Omental fat pad (tissue), 4 donors: ENCODE data around the gene F7. TPM values are rescaled to one million over a fixed set of nuclear protein-coding genes. Genes with fewer than 3 reads are reported as not detected.
"Not testable (repeated sequence)": the region's sequence is repeated elsewhere in the genome, so short reads cannot be mapped to it uniquely, and the experiment has no call there.

Experiments used
- ATAC-seq: fragments of 150-250 bp; one replicate; pipeline ENCODE4 v1.9.1; 2016; ENCODE audit warnings: mild to moderate bottlenecking, moderate library complexity; ENCODE audit not compliant: low FRiP score
- DNase-seq: peaks from one replicate; pipeline ENCODE4 v3.0.0-alpha.2; 2019; ENCODE audit warnings: low spot score
- total RNA-seq, 4 donors: library from RNA; depleted of rRNA; stranded (reverse); fragments of >200 nt; gene quantifications; one replicate each; pipeline ENCODE4 v1.1.0, GENCODE V29; 2016
- TF ChIP-seq, protein P1 (sequence below), 3 donors: fragments of 450-650 bp; IDR thresholded peaks; one replicate each; pipeline ENCODE4 v1.5.1; 2016 to 2017; ENCODE audit warnings: antibody characterized with exemption in 3 of 3, mild to moderate bottlenecking in 3 of 3, moderate library complexity in 2 of 3

Gene F7
- total RNA-seq, 4 donors from 2014 or later: 0.24 to 0.74 TPM; not detected in 2

DNA sequence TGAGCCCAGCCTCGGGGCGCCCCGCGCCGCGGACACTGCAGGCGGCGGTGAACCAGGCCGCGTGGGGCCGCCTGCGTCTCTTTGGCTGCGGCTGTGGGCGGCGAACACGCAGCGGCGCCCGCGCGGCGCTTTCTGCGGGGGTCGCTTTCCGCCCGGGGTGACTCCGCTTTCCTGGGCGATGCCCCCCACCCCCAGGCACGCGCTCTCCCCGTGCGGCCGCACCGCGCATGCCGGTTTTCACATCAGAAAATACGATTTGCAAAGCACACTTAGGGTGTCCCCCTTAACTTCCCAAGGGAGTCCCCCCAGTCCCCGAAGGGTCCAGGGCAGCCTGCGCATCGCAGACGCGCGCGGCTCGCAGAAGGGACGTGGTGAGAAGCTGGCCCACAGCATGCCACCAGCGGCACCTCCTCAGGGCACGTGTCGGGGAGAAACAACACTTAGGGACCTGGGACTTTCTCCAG is 5.3 kb downstream of the F7 start:
- ATAC-seq (no peak), DNase-seq (no peak)
- TF ChIP-seq, protein P1, sequence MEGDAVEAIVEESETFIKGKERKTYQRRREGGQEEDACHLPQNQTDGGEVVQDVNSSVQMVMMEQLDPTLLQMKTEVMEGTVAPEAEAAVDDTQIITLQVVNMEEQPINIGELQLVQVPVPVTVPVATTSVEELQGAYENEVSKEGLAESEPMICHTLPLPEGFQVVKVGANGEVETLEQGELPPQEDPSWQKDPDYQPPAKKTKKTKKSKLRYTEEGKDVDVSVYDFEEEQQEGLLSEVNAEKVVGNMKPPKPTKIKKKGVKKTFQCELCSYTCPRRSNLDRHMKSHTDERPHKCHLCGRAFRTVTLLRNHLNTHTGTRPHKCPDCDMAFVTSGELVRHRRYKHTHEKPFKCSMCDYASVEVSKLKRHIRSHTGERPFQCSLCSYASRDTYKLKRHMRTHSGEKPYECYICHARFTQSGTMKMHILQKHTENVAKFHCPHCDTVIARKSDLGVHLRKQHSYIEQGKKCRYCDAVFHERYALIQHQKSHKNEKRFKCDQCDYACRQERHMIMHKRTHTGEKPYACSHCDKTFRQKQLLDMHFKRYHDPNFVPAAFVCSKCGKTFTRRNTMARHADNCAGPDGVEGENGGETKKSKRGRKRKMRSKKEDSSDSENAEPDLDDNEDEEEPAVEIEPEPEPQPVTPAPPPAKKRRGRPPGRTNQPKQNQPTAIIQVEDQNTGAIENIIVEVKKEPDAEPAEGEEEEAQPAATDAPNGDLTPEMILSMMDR (IDR thresholded peaks at IDR 0.05): no peak

DNA sequence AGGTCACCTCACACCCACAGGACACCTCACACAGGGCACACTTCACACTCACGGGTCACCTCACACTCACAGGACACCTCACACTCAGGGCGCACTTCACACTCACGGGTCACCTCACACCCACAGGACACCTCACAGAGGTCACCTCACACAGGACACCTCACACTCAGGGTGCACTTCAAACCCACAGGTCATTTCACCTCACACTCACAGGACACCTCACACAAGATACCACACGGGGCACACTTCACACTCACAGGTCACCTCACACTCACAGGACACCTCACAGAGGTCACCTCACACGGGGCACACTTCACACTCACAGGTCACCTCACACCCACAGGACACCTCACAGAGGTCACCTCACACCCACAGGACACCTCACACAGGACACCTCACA is 6.2 kb downstream of the F7 start:
- not testable (repeated sequence) for DNase-seq, ATAC-seq

DNA sequence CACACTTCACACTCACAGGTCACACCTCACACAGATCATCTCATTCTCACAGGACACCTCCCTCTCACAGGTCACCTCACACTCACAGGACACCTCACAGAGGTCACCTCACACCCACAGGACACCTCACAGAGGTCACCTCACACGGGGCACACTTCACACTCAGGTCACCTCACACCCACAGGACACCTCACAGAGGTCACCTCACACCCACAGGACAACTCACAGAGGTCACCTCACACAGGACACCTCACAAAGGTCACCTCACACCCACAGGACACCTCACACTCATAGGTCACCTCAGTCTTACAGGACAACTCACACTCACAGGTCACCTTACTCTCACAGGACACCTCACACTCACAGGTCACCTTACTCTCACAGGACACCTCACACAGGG is 6.9 kb downstream of the F7 start:
- ATAC-seq, DNase-seq: not testable (repeated sequence)

DNA sequence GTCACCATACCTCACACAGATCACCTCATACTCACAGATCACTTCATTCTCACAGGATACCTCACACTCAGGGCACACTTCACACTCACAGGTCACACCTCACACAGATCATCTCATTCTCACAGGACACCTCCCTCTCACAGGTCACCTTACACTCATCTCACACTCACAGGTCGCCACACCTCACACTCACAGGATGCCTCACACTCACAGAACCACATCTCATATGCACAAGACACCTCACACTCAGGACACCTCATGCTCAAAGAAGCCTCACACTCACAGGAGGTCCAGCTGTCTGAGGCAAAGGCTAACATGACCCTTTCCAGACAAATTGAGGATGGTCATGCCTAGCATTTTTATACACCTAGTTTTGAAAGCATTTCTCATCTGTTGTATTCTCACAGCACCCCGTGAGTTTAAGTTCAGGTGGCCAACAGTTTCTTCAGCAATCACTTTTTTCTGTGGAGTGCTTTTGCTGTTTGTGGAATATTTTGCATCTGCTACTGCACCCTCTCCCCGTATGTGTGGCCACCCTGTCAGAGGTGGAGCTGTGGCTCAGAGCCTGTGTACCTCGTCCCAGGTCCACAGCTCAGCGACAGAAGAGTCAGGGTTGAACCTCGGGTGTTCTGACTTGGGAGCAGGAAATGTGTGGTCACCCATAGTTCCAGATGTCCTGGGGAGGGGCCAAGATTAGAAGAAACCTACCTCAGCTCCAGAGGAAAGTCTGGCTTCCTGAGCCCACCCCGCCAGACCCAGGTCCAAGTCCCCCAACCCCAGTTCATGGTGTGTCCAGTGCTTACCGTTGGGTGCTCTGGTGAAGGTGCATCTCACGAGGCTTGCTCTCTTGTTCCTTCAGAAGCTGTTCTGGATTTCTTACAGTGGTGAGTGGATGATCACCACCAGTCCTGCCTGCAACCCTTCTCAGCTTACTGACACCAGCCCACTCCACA is 7.6 kb downstream of the F7 start:
- ATAC-seq: no peak
- DNase-seq: no peak
- TF ChIP-seq, protein P1 (IDR thresholded peaks at IDR 0.05): no peak

DNA sequence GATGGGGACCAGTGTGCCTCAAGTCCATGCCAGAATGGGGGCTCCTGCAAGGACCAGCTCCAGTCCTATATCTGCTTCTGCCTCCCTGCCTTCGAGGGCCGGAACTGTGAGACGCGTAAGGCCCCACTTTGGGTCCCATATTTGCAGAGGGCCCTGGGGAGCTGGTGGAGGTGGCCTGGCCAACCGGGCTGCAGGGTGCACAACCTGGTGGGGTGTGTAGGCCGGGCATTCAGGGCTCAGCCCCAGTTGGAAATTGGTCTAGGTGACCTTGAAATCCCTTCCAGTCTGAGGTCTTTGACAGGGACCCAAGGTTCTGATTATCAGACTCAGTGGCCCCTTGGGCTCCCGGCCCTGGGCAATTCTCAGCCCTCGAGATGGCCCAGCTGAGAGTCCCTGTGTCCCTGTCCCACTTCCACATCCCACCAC is 8.3 kb downstream of the F7 start:
- TF ChIP-seq, protein P1 (IDR thresholded peaks at IDR 0.05): no peak
- DNase-seq (no peak), ATAC-seq (no peak)

DNA sequence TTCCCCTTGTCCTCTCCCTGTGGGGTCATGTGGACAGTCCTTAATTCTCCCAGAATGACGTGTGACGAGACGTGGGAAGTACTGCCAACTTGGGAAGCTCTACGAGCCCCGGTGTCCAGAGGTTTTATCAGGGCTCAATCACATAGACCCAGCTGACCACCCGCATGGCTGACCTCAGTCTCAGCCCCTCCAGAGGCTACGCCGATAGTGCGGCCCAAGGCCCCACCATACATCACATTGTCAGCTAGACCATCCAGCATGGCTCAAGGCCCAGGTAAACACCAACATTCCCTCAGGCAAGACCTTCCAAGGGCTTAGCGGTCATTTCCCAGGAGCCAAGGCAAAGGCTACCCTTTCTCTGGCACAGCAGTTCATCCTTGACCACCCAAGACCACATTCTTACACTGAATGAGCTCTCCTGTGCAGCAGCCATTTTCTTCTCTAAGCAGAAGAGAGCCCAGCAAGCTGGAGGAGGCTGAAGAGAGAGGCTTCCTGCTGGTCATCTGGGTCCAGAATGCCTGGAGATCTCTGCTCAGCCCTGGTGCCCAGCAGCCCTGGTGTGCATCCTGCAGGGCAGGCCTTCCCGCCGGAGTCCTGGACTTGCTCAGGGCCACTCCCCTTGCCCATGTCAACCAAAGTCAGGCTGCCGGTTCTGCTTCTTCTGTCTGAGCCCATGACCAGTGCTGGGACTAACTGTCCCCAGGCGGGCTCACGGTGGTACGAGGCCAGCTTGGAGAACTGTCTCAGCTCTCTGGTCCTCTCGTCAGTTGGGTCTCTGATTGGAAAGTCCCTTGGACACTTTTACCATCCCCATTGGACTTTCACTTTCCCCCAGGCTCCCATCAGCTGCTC is 9.1 kb downstream of the F7 start:
- DNase-seq (no peak), ATAC-seq (no peak)
- TF ChIP-seq, protein P1 (IDR thresholded peaks at IDR 0.05): no peak

DNA sequence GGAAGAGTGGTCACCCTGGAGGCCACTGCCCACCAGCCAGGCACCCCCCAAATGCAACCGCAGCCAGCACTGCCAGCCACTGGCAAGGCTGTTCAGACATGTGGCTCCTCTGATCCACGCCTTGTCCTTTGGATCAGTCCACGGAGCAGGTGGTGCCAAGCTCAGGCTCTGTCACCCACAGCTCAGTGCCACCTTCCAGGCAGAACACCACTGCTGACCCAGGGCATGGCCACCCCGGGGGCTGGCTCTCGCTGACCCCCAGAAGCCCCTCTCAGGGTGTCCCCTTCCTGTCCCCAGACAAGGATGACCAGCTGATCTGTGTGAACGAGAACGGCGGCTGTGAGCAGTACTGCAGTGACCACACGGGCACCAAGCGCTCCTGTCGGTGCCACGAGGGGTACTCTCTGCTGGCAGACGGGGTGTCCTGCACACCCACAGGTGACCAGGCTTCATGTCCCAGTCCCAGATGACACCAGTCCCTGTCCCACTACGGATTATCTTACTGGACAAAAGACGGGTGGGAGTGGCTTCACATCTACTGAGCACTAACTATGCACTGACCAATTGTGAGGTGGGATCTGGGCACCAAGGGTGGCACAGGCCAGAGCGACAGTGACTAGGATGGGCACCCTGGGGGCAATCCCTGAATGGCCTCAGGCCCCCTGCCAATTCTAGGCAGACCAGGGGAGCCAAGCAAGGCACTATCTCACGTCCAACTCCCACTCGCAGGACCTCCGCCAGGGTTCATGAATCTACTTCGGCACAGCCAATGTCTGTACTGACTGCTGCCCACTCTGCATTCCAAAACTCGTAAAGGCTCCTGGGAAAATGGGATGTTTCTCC is 10.0 kb downstream of the F7 start:
- DNase-seq (no peak), ATAC-seq (no peak)
- TF ChIP-seq, protein P1 (IDR thresholded peaks at IDR 0.05): no peak
